PC-3 (cell line): Measurements from ENCODE around the gene ADAMTSL5. TPM values are rescaled to one million over a fixed set of nuclear protein-coding genes. Genes with fewer than 3 reads are reported as not detected.

ENCODE experiments used
- ATAC-seq: fragments of 200-7000 bp; cut with Tn5 transposase; 2 replicates; pipeline ENCODE4 v1.9.1; 2020; ENCODE audit warnings: mild to moderate bottlenecking, moderate library complexity
- BruUV-seq: library from RNA; stranded (reverse); fragments of 400-500 nt; replicated peaks from 2 replicates; lab custom pipeline; 2021; lab: Mats Ljungman, UMichigan
- CTCF ChIA-PET: fragments of 300-600 bp; sonication (Branson Sonifier 250); formaldehyde crosslinking; loops from one replicate; lab custom pipeline; 2022; ENCODE audit warnings: antibody characterized with exemption; lab: Charles Lee
- POLR2A ChIA-PET: fragments of 300-600 bp; sonication (Branson Sonifier 250); formaldehyde crosslinking; loops from one replicate; lab custom pipeline; 2022; ENCODE audit warnings: antibody characterized with exemption; ENCODE audit not compliant: unreplicated experiment; lab: Charles Lee
- DNase-seq: peaks from one replicate; pipeline ENCODE4 v3.0.0-alpha.2; 2015
- H2AFZ ChIP-seq: fragments of 300-600 bp; sonication (generic); 2 replicates; pipeline ENCODE4 v1.6.0; 2016; ENCODE audit warnings: antibody characterized with exemption, low read length
- H3F3A ChIP-seq: fragments of 300-600 bp; sonication (generic); one replicate; pipeline ENCODE4 v1.6.0; 2017; ENCODE audit warnings: antibody characterized with exemption, low read length, control low read depth, mild to moderate bottlenecking; ENCODE audit not compliant: unreplicated experiment
- H3K27ac ChIP-seq: fragments of 300-600 bp; sonication (generic); 2 replicates; pipeline ENCODE4 v1.5.1; 2016; ENCODE audit warnings: mild to moderate bottlenecking, low read length
- H3K27me3 ChIP-seq: fragments of 300-600 bp; sonication (generic); 2 replicates; pipeline ENCODE4 v1.6.1; 2016; ENCODE audit warnings: low read length, mixed read lengths
- H3K36me3 ChIP-seq: fragments of 300-600 bp; sonication (generic); 2 replicates; pipeline ENCODE4 v1.6.1; 2016; ENCODE audit warnings: low read depth, mixed run types, low read length, mixed read lengths
- H3K4me1 ChIP-seq: fragments of 300-600 bp; sonication (generic); 2 replicates; pipeline ENCODE4 v1.5.1; 2016; ENCODE audit warnings: low read length; ENCODE audit not compliant: insufficient read depth
- H3K4me2 ChIP-seq: fragments of 300-600 bp; sonication (generic); 2 replicates; pipeline ENCODE4 v1.6.0; 2016; ENCODE audit warnings: low read length
- H3K4me3 ChIP-seq: fragments of 300-600 bp; sonication (generic); 2 replicates; pipeline ENCODE4 v1.5.1; 2016; ENCODE audit warnings: mild to moderate bottlenecking, low read length, mixed read lengths
- H3K79me2 ChIP-seq: fragments of 300-600 bp; sonication (generic); 2 replicates; pipeline ENCODE4 v1.6.1; 2017; ENCODE audit warnings: low read length, mixed read lengths
- H3K9ac ChIP-seq: fragments of 300-600 bp; sonication (generic); 2 replicates; pipeline ENCODE4 v1.6.0; 2016; ENCODE audit warnings: mild to moderate bottlenecking, low read length
- H3K9me2 ChIP-seq: fragments of 300-600 bp; sonication (generic); replicated peaks from 2 replicates; pipeline ENCODE4 v1.6.1; 2016; ENCODE audit warnings: mixed run types, low read length, mixed read lengths
- H3K9me3 ChIP-seq: fragments of 300-600 bp; sonication (generic); 2 replicates; pipeline ENCODE4 v1.6.1; 2016; ENCODE audit warnings: low read length, mixed read lengths
- H4K20me1 ChIP-seq: fragments of 300-600 bp; sonication (generic); 2 replicates; pipeline ENCODE4 v1.6.1; 2016; ENCODE audit warnings: low read length, mixed read lengths
- CTCF ChIP-seq: fragments of 300-600 bp; sonication (generic); conservative IDR thresholded peaks from 2 replicates; pipeline ENCODE4 v1.5.1; 2017; ENCODE audit warnings: antibody characterized with exemption, low read depth, mild to moderate bottlenecking, low read length
- EZH2 ChIP-seq: fragments of 300-600 bp; sonication (generic); IDR thresholded peaks from one replicate; pipeline ENCODE4 v1.6.1; 2017; ENCODE audit warnings: antibody characterized with exemption, mild to moderate bottlenecking, low read length; ENCODE audit not compliant: unreplicated experiment
- EZH2phosphoT487 ChIP-seq: fragments of 300-600 bp; sonication (generic); IDR thresholded peaks from 2 replicates; pipeline ENCODE4 v1.6.1; 2018; ENCODE audit warnings: mild to moderate bottlenecking, antibody characterized with exemption, low read length, borderline replicate concordance
- intact Hi-C: fragments of 100-400 bp; cut with micrococcal nuclease; formaldehyde crosslinking; loops from 2 replicates; pipeline ENCODE4 v1.9.0; 2023
- total RNA-seq: library from RNA; depleted of rRNA; stranded (reverse); fragments of >200 nt; gene quantifications from 2 replicates; pipeline ENCODE4 v1.2.3, GENCODE V29; 2014

ADAMTSL5 gene
- total RNA-seq, 1 experiment from 2014 or later, result 5.0 TPM

DNA sequence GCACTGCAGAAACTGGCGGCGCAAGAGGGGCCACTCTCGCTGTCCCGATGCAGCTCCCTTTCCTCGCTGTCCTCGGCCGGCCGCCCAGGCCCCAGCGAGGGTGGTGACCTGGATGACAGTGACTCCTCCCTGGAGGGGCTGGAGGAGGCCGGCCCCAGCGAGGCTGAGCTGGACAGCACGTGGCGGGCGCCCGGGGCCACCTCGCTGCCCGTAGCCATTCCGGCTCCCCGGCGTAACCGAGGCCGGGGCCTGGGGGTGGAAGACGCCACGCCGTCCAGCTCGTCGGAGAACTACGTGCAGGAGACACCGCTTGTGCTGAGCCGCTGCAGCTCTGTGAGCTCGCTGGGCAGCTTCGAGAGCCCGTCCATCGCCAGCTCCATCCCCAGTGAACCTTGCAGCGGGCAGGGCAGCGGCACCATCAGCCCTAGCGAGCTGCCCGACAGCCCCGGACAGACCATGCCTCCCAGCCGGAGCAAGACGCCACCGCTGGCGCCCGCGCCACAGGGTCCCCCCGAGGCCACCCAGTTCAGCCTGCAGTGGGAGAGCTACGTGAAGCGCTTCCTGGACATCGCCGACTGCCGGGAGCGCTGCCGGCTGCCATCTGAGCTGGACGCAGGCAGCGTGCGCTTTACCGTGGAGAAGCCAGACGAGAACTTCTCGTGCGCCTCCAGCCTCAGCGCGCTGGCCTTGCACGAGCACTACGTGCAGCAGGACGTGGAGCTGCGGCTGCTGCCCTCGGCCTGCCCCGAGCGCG is 46.2 kb downstream of the ADAMTSL5 start:
- Histone ChIP-seq H3F3A (no peaks in the 10 kb centered on the region), H3K27me3 (no peaks in the 10 kb centered on the region), H3K9ac (no peak overlapping the region), H2AFZ (no peak overlapping the region), H3K4me2 (peak overlapping the region; percentile 88; the same call in 1 of the 2 replicates), H3K9me3 (no peaks in the 10 kb centered on the region), H3K79me2 (peaks cover 27% of the 10 kb centered on the region), H3K9me2 (no peaks in the 10 kb centered on the region), H3K27ac (no peak overlapping the region), H3K4me1 (peaks cover 15% of the 10 kb centered on the region), H4K20me1 (no peaks in the 10 kb centered on the region), H3K36me3 (no peaks in the 10 kb centered on the region), H3K4me3 (no peak overlapping the region)
- BruUV-seq, result no TSS peak
- ATAC-seq (no peak), DNase-seq (no peak)
- TF ChIP-seq CTCF, result no peak
- no peak for TF ChIP-seq EZH2phosphoT487
- TF ChIP-seq EZH2, result no peak
- ChIA-PET POLR2A (no interaction called here), CTCF (interaction anchor here (1.3 kb wide), 1 partner anchor 22 kb away, joined by 3 read pairs; no protein-coding TSS in a partner anchor)
- intact Hi-C loops, result no loop called here

DNA sequence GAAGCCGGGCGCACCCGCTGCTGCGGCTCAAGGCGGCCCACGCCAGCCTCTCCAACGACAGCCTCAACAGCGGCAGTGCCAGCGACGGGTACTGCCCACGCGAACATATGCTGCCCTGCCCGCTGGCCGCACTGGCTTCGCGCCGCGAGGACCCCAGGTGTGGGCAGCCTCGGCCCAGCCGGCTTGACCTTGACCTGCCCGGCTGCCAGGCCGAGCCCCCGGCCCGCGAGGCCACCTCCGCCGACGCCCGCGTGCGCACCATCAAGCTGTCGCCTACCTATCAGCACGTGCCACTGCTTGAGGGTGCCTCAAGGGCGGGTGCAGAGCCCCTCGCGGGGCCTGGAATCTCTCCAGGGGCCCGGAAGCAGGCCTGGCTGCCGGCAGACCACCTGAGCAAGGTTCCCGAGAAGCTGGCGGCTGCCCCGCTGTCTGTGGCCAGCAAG is 46.8 kb downstream of the ADAMTSL5 start:
- ATAC-seq (no peak), DNase-seq (no peak)
- no peaks in the 10 kb centered on the region for H3F3A ChIP-seq
- H4K20me1 ChIP-seq, result no peaks in the 10 kb centered on the region
- TF ChIP-seq EZH2 (no peak), CTCF (no peak), EZH2phosphoT487 (no peak)
- intact Hi-C loops, result no loop called here
- peaks cover 9% of the 10 kb centered on the region for H3K4me1 ChIP-seq
- no peaks in the 10 kb centered on the region for H3K36me3 ChIP-seq
- no peak overlapping the region for H3K4me2 ChIP-seq
- H3K79me2 ChIP-seq, result peaks cover 27% of the 10 kb centered on the region
- H3K4me3 ChIP-seq, result no peak overlapping the region
- ChIA-PET CTCF (no interaction called here), POLR2A (no interaction called here)
- H3K9me3 ChIP-seq, result no peaks in the 10 kb centered on the region
- H2AFZ ChIP-seq, result no peak overlapping the region
- H3K27me3 ChIP-seq, result no peaks in the 10 kb centered on the region
- no TSS peak for BruUV-seq
- H3K27ac ChIP-seq, result no peak overlapping the region
- H3K9ac ChIP-seq, result no peak overlapping the region
- no peaks in the 10 kb centered on the region for H3K9me2 ChIP-seq
